ENCODE measurements around the gene PDLIM3. TPM values are rescaled to one million over a fixed set of nuclear protein-coding genes. Genes with fewer than 3 reads are reported as not detected.

PDLIM3 gene
- total and polyA plus RNA-seq, 2 experiments from 2014 or later = 8.5 to 18.0 TPM

- TF ChIP-seq, protein P1, sequence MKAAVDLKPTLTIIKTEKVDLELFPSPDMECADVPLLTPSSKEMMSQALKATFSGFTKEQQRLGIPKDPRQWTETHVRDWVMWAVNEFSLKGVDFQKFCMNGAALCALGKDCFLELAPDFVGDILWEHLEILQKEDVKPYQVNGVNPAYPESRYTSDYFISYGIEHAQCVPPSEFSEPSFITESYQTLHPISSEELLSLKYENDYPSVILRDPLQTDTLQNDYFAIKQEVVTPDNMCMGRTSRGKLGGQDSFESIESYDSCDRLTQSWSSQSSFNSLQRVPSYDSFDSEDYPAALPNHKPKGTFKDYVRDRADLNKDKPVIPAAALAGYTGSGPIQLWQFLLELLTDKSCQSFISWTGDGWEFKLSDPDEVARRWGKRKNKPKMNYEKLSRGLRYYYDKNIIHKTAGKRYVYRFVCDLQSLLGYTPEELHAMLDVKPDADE (IDR thresholded peaks at IDR 0.05) = no peak
- TF ChIP-seq JUNB (IDR thresholded peaks at IDR 0.05; ENCODE audit: unreplicated experiment) (no peak), CREB1 (CRISPR knock-in tag; IDR thresholded peaks at IDR 0.05; ENCODE audit: low read depth) (no peak), EZH2 (IDR thresholded peaks at IDR 0.05; ENCODE audit: low read depth, unreplicated experiment) (no peak), NANOG (IDR thresholded peaks at IDR 0.05; ENCODE audit: borderline replicate concordance) (no peak), STAT1 (IDR thresholded peaks at IDR 0.05; ENCODE audit: unreplicated experiment) (no peak), ZNF331 (CRISPR knock-in tag; IDR thresholded peaks at IDR 0.05; ENCODE audit: low read depth) (no peak)
These were observed 819 bp downstream of the PDLIM3 start (continued) for GRCh38 chr4:185534511-185534865.

DNA sequence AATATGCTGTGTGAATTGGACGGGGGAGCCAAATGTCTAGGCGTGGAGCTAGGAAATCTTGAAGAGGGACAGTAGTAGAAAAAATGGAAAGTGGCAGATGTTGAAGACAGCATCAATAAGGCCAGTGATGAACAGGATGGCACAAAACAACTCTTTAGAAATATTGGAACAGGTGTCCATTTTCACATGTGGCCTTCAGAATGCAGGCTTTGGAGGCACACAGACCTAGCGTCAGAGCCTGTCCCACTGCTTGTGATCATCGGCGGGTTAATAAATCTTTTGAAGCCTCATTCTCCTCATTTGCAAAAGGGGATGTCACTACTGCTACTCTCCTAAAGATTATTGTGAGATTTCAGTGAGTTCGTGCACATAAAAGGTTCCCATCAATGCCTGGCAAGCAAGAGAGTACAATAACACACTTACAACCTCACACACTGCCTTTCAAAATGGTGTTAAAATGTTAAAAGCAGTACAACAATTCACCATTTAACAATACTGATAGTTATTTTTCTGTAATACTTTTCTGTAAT, 2.4 kb downstream of the PDLIM3 start:
- Histone ChIP-seq H3F3A (replicated peaks; ENCODE audit: low read depth) (no peaks in the 10 kb centered on the region; the same call in 1 of the 2 replicates), H3K4me1 (ENCODE audit: insufficient read depth) (peaks cover 9% of the 10 kb centered on the region), H3K79me2 (replicated peaks; ENCODE audit: insufficient read depth) (no peaks in the 10 kb centered on the region), H3K9me2 (ENCODE audit: insufficient read depth) (no peaks in the 10 kb centered on the region), H3K27ac (ENCODE audit: low read depth) (no peak overlapping the region), H4K20me1 (replicated peaks; ENCODE audit: insufficient read depth) (no peaks in the 10 kb centered on the region), H2AFZ (no peak overlapping the region), H3K4me2 (no peak overlapping the region), H3K36me3 (ENCODE audit: insufficient read depth) (no peaks in the 10 kb centered on the region), H3K4me3 (no peak overlapping the region), H3K27me3 (ENCODE audit: insufficient read depth) (peaks cover 37% of the 10 kb centered on the region)
- Mint-ChIP-seq H3K36me3 (ENCODE audit: low read depth) (no peaks in the 10 kb centered on the region), H3K4me3 (no peak overlapping the region), H3K27ac (no peak overlapping the region), H3K9me3 (no peaks in the 10 kb centered on the region), H3K4me1 (peaks cover 4% of the 10 kb centered on the region; the same call in 2 of the 3 replicates), H3K27me3 (ENCODE audit: insufficient read depth, low read depth, poor library complexity) (peaks cover 7% of the 10 kb centered on the region)
- DNase-seq (ENCODE audit: low spot score) (no peak), ATAC-seq (no peak)
- TF ChIP-seq POLR2AphosphoS5 (IDR thresholded peaks at IDR 0.05; ENCODE audit: low read depth) = no peak
- no peak for TF ChIP-seq ZNF331 (CRISPR knock-in tag; IDR thresholded peaks at IDR 0.05; ENCODE audit: low read depth)
- TF ChIP-seq, protein P2, sequence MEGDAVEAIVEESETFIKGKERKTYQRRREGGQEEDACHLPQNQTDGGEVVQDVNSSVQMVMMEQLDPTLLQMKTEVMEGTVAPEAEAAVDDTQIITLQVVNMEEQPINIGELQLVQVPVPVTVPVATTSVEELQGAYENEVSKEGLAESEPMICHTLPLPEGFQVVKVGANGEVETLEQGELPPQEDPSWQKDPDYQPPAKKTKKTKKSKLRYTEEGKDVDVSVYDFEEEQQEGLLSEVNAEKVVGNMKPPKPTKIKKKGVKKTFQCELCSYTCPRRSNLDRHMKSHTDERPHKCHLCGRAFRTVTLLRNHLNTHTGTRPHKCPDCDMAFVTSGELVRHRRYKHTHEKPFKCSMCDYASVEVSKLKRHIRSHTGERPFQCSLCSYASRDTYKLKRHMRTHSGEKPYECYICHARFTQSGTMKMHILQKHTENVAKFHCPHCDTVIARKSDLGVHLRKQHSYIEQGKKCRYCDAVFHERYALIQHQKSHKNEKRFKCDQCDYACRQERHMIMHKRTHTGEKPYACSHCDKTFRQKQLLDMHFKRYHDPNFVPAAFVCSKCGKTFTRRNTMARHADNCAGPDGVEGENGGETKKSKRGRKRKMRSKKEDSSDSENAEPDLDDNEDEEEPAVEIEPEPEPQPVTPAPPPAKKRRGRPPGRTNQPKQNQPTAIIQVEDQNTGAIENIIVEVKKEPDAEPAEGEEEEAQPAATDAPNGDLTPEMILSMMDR (conservative IDR thresholded peaks at IDR 0.05; ENCODE audit: low read depth in 2 of 2) = no peak
- TF ChIP-seq EZH2 (IDR thresholded peaks at IDR 0.05; ENCODE audit: low read depth, unreplicated experiment) = no peak
- no peak for TF ChIP-seq CREB1 (CRISPR knock-in tag; IDR thresholded peaks at IDR 0.05; ENCODE audit: low read depth)
- no peak for TF ChIP-seq REST (IDR thresholded peaks at IDR 0.05; ENCODE audit: unreplicated experiment)
- no peak for TF ChIP-seq JUNB (IDR thresholded peaks at IDR 0.05; ENCODE audit: unreplicated experiment)
- no peak for TF ChIP-seq NANOG (IDR thresholded peaks at IDR 0.05; ENCODE audit: borderline replicate concordance)
- no peak for TF ChIP-seq ZNF114 (CRISPR knock-in tag; IDR thresholded peaks at IDR 0.05)
- no peak for TF ChIP-seq STAT1 (IDR thresholded peaks at IDR 0.05; ENCODE audit: unreplicated experiment)
- no peak for TF ChIP-seq EZH2phosphoT487 (IDR thresholded peaks at IDR 0.05; ENCODE audit: unreplicated experiment)
- TF ChIP-seq, protein P1 (IDR thresholded peaks at IDR 0.05) = no peak

All from GM23338 (cell line).